HK-2 (cell line): ENCODE results near the gene SPNS2.

Experiments
- DNase-seq: peaks from one replicate; pipeline ENCODE4 v3.0.0-alpha.2; 2018; ENCODE audit not compliant: unreplicated experiment

Gene SPNS2

GRCh38 chr17:4480929-4481898, 17.5 kb upstream of the SPNS2 start:
- peak; percentile 61 for DNase-seq

GRCh38 chr17:4482338-4483011, 16.2 kb upstream of the SPNS2 start:
- DNase-seq = no peak

- DNase-seq = peak; percentile 60
Observed at GRCh38 chr17:4483012-4483840, 15.5 kb upstream of the SPNS2 start.

- DNase-seq = no peak
Observed at GRCh38 chr17:4485676-4486646, 12.7 kb upstream of the SPNS2 start.

- no peak for DNase-seq
Observed at GRCh38 chr17:4487296-4487695, 11.4 kb upstream of the SPNS2 start.

- no peak for DNase-seq
Observed at GRCh38 chr17:4487820-4488716, 10.6 kb upstream of the SPNS2 start.

GRCh38 chr17:4488989-4489595, 9.6 kb upstream of the SPNS2 start:
- no peak for DNase-seq

GRCh38 chr17:4490109-4490591, 8.5 kb upstream of the SPNS2 start:
- DNase-seq = no peak

- DNase-seq = no peak
Observed at GRCh38 chr17:4490637-4491061, 8.0 kb upstream of the SPNS2 start.

GRCh38 chr17:4492721-4493561, 5.7 kb upstream of the SPNS2 start:
- DNase-seq = peak; percentile 68

- peak; percentile 95 for DNase-seq
Observed at GRCh38 chr17:4497101-4497824, 1.4 kb upstream of the SPNS2 start.

- peak; percentile 52 for DNase-seq
Observed at GRCh38 chr17:4499431-4500190, 930 bp downstream of the SPNS2 start.

- no peak for DNase-seq
Observed at GRCh38 chr17:4500191-4500571, 1.5 kb downstream of the SPNS2 start.

GRCh38 chr17:4501295-4501949, 2.7 kb downstream of the SPNS2 start:
- DNase-seq = no peak

GRCh38 chr17:4502466-4503154, 3.9 kb downstream of the SPNS2 start:
- DNase-seq = no peak
